GM04504 (cell line): ENCODE results near the gene APOF.
"Not testable (repeated sequence)": the region's sequence is repeated elsewhere in the genome, so short reads cannot be mapped to it uniquely, and the experiment has no call there.

ENCODE experiments used
- DNase-seq: peaks from one replicate; pipeline ENCODE4 v3.0.0-alpha.2; 2012; ENCODE audit warnings: low read depth

Gene APOF

DNA sequence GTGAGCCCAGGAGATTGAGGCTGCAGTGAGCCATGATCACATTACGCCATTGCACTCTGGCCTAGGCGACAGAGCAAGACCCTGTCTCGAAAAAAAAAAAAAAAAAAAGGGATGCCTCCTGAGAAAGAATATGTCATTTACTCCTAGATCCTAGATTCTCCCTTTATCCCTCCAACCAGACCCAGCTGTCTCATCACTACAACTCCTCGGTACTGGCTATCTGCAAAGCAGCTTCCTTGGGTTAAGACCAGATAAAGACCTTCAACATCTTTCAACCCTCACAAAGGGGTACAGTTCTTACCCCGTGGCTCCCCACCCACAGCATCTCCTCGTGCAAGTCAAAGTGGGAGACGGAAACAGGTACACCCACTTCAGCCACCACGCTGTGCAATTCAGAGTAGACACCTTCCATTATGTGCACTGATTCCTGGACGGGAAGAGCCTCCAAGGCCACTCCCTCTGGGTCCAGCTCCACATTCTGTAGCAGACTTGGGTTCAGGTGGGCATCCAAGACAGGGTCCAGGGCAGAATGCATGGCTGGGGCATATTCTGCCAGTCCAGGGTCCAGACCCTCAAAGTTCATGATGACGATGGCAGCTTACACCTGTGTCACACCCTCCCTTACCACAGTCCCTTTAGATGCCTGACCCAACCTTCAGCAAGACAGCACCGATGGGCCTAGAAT, 30.0 kb downstream of the APOF start:
- DNase-seq, result no peak

DNA sequence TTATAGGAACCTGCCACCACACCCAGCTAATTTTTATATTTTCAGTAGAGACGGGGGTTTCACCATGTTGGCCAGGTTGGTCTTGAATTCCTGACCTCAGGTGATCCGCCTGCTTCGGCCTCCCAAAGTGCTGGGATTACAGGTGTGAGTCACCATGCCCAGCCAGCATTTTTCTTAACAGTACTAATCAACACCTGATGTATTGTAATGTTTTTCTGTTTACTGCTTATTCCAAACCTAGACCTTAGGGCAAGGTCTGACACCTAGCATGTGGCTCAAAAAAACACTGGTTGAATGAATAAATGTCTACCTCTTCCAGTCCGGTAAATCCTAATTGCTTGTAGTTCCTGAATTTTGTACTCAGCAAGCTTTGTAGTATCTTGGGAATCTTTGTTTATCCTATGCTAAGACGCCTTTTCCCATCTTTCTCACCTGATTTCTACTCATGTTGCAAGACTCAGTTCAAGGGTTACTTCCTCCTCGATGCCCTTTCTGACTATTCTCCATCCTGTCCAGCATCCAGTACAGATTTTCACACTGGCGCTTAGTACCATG, 31.6 kb downstream of the APOF start:
- DNase-seq, result no peak

DNA sequence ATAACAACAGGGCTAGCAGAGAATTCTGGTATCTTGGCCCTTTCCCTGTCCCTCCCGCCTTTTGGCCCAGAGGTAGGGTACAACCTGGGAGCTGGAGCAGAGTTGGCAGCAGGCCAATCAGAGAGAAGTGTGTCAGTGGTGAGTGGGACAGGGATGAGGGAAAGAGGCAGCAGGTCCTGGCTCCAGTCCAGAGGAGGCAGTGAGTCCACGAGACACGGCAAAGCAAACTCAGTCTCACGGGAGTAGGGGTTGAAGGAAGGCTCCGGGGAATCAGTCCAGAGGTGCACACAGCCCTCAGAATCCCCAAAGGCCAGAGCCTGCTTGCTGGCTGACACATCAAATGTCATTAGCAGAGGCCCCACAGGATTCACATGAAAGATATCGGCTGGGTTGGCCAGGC, 36.1 kb downstream of the APOF start:
- no peak for DNase-seq

DNA sequence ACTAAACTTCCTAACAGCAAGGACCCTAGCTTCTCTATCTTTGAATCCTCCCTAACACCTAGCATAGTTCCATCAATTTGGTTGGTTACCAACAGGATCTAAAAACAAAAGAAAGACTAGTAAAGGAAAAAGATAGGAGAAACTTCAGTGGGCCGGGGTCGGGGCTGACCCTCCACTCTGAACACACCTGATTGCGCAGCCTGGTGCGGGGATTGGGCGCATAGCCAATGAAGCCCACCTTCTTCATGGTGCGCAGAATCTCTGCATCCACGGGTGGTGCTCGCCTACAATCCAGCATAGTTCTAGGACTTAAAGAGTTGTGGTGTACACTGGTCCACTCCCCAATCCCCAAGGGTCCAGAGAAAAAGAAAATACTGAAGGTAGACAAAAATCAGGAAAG, 36.5 kb downstream of the APOF start:
- no peak for DNase-seq

DNA sequence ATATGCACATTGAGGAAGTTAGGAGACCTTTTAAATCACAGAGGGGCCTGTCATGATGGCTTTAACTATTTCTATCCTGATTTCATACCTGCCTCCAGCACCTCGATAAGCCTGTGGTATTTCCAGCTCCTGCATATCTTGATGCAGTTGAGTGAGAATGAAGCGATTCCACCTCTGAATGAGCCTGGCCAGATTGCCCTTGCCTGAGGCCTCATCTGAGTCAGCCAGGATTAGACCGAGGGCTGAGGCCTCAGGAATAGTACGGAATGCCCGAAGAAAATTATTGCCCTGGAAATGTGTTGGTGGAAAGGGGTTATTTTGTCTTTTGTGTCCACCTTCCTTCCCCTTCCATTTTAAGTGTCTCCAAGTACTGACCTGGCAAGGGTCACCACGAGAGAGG, 38.5 kb downstream of the APOF start:
- no peak for DNase-seq

DNA sequence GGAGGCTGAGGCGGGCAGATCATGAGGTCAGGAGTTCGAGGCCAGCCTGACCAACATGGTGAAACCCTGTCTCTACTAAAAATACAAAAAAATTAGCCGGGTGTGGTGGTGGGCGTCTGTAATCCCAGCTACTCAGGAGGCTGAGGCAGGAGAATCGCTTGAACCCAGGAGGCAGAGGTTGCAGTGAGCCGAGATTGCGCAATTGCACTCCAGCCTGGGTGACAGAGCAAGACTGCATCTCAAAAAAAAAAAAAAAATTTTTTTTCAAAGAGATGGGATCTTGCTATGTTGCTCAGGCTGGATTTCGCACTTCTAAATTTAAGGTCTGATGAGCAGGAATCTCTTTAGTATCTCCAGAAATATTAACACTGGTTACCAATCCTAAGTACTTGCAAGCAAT, 41.0 kb downstream of the APOF start:
- DNase-seq, result not testable (repeated sequence)

DNA sequence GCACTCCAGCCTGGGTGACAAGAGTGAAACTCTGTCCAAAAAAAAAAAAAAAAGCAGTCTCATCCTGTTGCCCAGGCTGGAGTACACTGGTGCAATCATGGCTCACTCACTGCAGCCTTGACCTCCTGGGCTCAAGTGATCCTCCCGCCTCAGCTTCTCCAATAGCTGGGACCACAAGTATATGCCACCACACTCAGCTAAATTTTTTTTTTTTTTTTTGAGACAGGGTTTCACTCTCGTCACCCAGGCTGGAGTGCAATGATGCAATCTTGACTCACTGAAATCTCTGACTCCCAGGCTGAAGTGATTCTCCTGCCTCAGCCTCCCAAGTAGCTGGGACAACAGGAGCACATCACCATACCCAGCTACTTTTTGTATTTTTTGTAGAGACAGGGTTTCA, 41.6 kb downstream of the APOF start:
- DNase-seq, result no peak

DNA sequence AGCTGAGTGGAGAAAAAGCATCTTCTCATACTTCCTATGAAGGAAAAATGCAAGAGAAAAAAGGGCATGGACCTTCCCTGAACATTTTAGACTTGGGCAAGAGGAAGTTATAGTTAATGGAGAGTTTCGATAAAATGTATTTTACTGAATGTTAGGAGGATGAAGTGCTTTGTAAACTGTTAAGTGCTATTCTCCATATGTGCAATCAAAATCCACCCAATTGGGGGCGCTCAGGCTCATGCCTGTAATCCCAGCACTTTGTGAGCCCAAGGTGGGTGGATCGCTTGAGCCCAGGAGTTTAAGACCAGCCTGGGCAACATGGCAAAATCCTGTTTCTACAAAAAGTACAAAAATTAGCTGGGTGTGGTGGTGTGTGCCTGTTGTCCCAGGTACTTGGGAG, 45.0 kb downstream of the APOF start:
- no peak for DNase-seq

DNA sequence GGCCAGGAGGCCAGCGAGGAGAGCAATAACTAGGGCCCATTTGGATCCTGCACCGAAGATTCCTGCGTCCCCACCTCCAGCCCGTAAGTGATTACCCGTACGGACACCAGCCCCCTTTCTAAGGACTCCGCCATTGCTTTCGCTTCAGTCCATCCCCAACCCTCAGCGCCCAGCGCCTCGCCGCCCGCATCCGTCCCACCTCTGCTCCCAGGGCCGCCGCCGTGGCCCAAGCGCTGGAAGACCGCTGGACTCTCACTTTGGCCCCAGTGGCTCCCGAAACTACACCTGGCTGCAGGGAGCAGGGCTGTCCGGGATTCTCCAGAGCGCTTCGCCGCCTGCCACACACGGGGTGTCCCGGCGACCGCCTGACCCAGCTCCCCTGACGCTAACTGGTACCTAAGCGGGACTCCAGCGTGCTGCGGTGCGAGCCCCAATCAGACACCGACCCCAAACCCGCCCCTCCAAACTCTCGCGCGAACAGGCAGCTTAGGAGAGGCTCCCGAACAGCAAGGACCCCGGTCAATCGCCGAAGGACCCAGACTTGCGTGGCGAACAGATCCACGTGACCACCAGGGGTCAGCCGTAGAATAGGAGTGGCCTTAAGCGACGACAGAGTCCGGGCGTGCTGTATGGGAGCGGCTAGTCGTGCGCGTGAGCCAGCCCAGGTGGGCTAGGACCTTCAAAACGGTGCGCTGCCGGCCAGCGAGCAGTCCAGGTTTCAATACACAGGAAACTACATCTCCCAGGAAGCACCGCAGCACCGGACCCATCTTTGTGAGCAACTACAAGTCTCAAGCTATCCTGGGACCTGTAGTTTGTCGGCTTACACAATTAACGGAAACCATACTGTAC, 46.8 kb downstream of the APOF start, which contains the start of gene CNPY2:
CNPY2 (minus strand) TSS at position 367 of the 852 bp plus-strand sequence. CDS start 771 bp downstream, outside the sequence.
- DNase-seq, result peak; percentile 93

DNA sequence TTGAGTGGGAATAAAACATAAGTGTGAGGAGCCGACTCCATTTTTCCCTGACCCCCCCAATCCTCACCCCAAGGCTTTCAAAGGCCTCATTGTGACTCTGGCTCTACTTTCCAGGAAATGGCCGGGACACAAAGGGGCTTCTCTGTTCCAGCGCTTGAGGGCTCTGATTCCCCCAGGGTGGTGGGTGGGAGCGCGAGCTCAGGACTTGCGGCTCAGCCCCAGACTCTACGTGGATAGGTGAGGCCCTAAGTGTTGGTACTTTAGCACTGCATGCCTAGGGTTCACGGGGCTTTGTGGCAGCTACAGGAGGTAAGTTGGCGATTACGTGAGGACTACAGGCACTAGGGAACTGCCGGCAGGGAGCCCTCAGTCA, 47.4 kb downstream of the APOF start:
- DNase-seq, result no peak

DNA sequence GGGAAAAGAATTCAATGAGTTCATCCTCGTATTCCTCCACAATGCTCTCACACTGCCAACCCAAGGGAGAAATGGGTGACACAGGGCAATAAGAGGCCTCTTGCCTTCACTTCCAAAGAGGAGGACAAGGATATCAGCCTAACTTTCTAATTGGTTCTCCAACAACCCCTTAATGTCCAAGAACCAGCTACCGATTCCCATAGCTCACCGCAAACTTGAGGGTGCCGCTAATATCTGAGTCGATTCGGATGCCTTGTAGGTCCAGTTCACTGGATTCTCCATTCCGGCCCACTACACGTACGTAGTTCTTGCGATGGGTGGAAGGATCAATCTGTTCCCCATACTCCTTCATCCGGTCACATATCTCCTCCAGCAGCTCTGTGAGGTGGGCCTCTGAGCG, 51.7 kb downstream of the APOF start:
- DNase-seq, result no peak
